ENCODE data around the gene C19orf73. TPM values are rescaled to one million over a fixed set of nuclear protein-coding genes. Genes with fewer than 3 reads are reported as not detected.

Gene C19orf73
- total and polyA plus RNA-seq, 9 of the 15 experiments (the other 6 are each of a cell fraction or from before 2014, with no cell fraction given) = 0.08 to 7.4 (median 1.4) TPM

DNA sequence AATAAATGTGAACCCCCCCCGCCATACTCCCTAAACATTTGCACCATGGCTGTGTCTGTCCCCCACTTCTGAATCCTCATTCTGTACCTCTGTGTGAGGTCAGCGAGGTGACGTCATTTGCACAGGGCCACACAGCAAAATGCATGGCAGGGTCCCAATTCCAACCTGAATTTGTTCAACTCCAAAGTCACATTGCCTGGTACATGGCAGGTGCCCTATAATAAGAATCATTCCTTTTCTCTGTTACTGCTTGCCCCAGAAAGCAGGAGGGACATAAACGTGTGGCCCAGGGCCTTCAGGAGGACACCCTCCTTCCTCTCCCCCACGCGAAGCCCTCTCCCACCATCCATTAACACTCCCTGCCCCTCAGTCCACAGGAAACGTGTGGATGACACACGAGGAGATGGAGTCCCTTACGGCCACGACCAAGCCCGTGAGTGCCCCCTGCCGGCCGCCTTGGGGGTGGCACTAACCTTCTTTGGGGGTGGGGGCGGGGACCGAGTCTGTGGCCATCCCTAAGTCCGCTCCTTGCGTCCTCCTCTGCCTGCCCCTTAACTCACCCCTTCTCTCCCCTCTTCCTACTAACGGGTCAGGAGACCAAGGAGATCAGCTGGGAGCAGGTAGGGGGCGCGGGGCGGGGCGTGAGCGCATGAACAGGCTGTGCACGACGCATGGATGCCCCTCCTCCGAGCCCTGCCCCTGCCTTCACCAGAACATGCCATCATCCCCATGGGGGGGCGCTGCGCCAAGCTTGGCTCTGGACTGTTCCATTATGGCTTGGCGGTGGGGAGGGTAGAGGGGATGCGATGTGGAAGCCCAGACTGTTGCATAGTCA is 26.8 kb upstream of the C19orf73 start (continued):
- TF ChIP-seq, protein P1, sequence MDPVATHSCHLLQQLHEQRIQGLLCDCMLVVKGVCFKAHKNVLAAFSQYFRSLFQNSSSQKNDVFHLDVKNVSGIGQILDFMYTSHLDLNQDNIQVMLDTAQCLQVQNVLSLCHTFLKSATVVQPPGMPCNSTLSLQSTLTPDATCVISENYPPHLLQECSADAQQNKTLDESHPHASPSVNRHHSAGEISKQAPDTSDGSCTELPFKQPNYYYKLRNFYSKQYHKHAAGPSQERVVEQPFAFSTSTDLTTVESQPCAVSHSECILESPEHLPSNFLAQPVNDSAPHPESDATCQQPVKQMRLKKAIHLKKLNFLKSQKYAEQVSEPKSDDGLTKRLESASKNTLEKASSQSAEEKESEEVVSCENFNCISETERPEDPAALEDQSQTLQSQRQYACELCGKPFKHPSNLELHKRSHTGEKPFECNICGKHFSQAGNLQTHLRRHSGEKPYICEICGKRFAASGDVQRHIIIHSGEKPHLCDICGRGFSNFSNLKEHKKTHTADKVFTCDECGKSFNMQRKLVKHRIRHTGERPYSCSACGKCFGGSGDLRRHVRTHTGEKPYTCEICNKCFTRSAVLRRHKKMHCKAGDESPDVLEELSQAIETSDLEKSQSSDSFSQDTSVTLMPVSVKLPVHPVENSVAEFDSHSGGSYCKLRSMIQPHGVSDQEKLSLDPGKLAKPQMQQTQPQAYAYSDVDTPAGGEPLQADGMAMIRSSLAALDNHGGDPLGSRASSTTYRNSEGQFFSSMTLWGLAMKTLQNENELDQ (CRISPR knock-in tag; IDR thresholded peaks at IDR 0.05; ENCODE audit: borderline replicate concordance) = no peak
- TF ChIP-seq, protein P2, sequence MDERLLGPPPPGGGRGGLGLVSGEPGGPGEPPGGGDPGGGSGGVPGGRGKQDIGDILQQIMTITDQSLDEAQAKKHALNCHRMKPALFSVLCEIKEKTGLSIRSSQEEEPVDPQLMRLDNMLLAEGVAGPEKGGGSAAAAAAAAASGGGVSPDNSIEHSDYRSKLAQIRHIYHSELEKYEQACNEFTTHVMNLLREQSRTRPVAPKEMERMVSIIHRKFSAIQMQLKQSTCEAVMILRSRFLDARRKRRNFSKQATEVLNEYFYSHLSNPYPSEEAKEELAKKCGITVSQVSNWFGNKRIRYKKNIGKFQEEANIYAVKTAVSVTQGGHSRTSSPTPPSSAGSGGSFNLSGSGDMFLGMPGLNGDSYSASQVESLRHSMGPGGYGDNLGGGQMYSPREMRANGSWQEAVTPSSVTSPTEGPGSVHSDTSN (CRISPR knock-in tag; IDR thresholded peaks at IDR 0.05; ENCODE audit: low read depth) = no peak
- TF ChIP-seq, protein P2 (tag; conservative IDR thresholded peaks at IDR 0.05; ENCODE audit: low read depth) = no peak
- peak; percentile 1; the same call in 1 of the 2 replicates for TF ChIP-seq EP300 (IDR thresholded peaks at IDR 0.05; ENCODE audit: low read length)
- peak in 1 of 3 experiments; percentile 49 for TF ChIP-seq YY1 (IDR thresholded peaks at IDR 0.05; ENCODE audit: borderline replicate concordance in 1 of 3, control insufficient read depth in 1 of 3, extremely low read depth in 1 of 3, insufficient read depth in 3 of 3, insufficient read length in 1 of 3, insufficient replicate concordance in 2 of 3, low read depth in 1 of 3, low read length in 2 of 3)
- TF ChIP-seq, protein P3, sequence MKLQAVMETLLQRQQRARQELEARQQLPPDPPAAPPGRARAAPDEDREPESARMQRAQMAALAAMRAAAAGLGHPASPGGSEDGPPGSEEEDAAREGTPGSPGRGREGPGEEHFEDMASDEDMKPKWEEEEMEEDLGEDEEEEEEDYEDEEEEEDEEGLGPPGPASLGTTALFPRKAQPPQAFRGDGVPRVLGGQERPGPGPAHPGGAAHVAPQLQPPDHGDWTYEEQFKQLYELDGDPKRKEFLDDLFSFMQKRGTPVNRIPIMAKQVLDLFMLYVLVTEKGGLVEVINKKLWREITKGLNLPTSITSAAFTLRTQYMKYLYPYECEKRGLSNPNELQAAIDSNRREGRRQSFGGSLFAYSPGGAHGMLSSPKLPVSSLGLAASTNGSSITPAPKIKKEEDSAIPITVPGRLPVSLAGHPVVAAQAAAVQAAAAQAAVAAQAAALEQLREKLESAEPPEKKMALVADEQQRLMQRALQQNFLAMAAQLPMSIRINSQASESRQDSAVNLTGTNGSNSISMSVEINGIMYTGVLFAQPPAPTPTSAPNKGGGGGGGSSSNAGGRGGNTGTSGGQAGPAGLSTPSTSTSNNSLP (IDR thresholded peaks at IDR 0.05; ENCODE audit: borderline replicate concordance, low read depth, low read length) = no peak
- peak; percentile 73; the same call in 1 of the 2 replicates for TF ChIP-seq CTBP1 (IDR thresholded peaks at IDR 0.05; ENCODE audit: borderline replicate concordance)
- TF ChIP-seq, protein P4, sequence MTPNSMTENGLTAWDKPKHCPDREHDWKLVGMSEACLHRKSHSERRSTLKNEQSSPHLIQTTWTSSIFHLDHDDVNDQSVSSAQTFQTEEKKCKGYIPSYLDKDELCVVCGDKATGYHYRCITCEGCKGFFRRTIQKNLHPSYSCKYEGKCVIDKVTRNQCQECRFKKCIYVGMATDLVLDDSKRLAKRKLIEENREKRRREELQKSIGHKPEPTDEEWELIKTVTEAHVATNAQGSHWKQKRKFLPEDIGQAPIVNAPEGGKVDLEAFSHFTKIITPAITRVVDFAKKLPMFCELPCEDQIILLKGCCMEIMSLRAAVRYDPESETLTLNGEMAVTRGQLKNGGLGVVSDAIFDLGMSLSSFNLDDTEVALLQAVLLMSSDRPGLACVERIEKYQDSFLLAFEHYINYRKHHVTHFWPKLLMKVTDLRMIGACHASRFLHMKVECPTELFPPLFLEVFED (CRISPR knock-in tag; conservative IDR thresholded peaks at IDR 0.05) = no peak
- TF ChIP-seq NR4A1 (CRISPR knock-in tag; IDR thresholded peaks at IDR 0.05) = no peak
- 0 out of 2 replicates have a peak, but pooled peaks have one; percentile 17 for TF ChIP-seq NR4A1 (tag; IDR thresholded peaks at IDR 0.05)
- TF ChIP-seq ZNF316 (IDR thresholded peaks at IDR 0.05) = no peak
- peak; percentile 76 to 89 (median 88) for TF ChIP-seq CTCF (IDR thresholded peaks at IDR 0.05 in 2 of 3, conservative IDR thresholded peaks at IDR 0.05 in 1 of 3; ENCODE audit: insufficient read depth in 2 of 3, low read depth in 1 of 3, low read length in 3 of 3)
- TF ChIP-seq, protein P5, sequence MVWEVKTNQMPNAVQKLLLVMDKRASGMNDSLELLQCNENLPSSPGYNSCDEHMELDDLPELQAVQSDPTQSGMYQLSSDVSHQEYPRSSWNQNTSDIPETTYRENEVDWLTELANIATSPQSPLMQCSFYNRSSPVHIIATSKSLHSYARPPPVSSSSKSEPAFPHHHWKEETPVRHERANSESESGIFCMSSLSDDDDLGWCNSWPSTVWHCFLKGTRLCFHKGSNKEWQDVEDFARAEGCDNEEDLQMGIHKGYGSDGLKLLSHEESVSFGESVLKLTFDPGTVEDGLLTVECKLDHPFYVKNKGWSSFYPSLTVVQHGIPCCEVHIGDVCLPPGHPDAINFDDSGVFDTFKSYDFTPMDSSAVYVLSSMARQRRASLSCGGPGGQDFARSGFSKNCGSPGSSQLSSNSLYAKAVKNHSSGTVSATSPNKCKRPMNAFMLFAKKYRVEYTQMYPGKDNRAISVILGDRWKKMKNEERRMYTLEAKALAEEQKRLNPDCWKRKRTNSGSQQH (CRISPR knock-in tag; IDR thresholded peaks at IDR 0.05) = peak; percentile 4; the same call in 1 of the 2 replicates

Data from K562 (cell line).